ENCODE measurements around the gene EPS8L3. TPM values are rescaled to one million over a fixed set of nuclear protein-coding genes. Genes with fewer than 3 reads are reported as not detected.

EPS8L3 gene
- polyA plus RNA-seq, 1 of the 3 experiments (the other 2 are of a cell fraction) = not detected

- H3K4me2 ChIP-seq = no peak overlapping the region
- H3F3A ChIP-seq (replicated peaks; ENCODE audit: insufficient read depth) = no peaks in the 10 kb centered on the region
- H4K20me1 ChIP-seq (ENCODE audit: insufficient read depth) = no peaks in the 10 kb centered on the region
- H3K9ac ChIP-seq = no peak overlapping the region
- ChIA-PET CTCF (interaction anchor here (1.1 to 1.7 kb wide), 2 partner anchors 102 to 219 kb away, joined by 4 to 5 read pairs; no protein-coding TSS in a partner anchor), POLR2A (interaction anchor here (1.7 kb wide), 1 partner anchor 12 kb away, joined by 4 read pairs; no protein-coding TSS in a partner anchor)
- H3K4me3 ChIP-seq (ENCODE audit: low read depth in 2 of 2, low read length in 1 of 2) = no peak overlapping the region
- WGBS (ENCODE audit: low lambda C conversion rate) = 63% methylated on average over 9 of the region's 12 CpGs
- no peak for DNase-seq
- H2AFZ ChIP-seq (ENCODE audit: low read depth) = no peak overlapping the region
- H3K9me2 ChIP-seq = no peaks in the 10 kb centered on the region
- H3K9me3 ChIP-seq = no peaks in the 10 kb centered on the region
- H3K27ac ChIP-seq (ENCODE audit: low read depth in 2 of 2, low read length in 1 of 2) = no peak overlapping the region
- H3K79me2 ChIP-seq (ENCODE audit: insufficient read depth) = no peaks in the 10 kb centered on the region
- TF ChIP-seq MAX (IDR thresholded peaks at IDR 0.05; ENCODE audit: low read depth) = no peak
- no peak for TF ChIP-seq TCF12 (IDR thresholded peaks at IDR 0.05)
- TF ChIP-seq FOXJ3 (CRISPR knock-in tag; IDR thresholded peaks at IDR 0.05) = no peak
- TF ChIP-seq YY1 (IDR thresholded peaks at IDR 0.05; ENCODE audit: low read depth) = no peak
- TF ChIP-seq POLR2AphosphoS5 (IDR thresholded peaks at IDR 0.05; ENCODE audit: low read depth, low read length) = no peak
- no peak for TF ChIP-seq SMC3 (IDR thresholded peaks at IDR 0.05; ENCODE audit: low read depth, low read length)
- TF ChIP-seq MEF2A (IDR thresholded peaks at IDR 0.05; ENCODE audit: borderline replicate concordance, low read depth) = no peak
- no peak for TF ChIP-seq PBX3 (IDR thresholded peaks at IDR 0.05)
- TF ChIP-seq CHD2 (IDR thresholded peaks at IDR 0.05; ENCODE audit: low read length, partially characterized antibody) = no peak
- no peak for TF ChIP-seq FOXM1 (IDR thresholded peaks at IDR 0.05; ENCODE audit: low read depth)
- no peak for TF ChIP-seq IRF3 (IDR thresholded peaks at IDR 0.05; ENCODE audit: low read depth, low read length)
- H3K27me3 ChIP-seq (ENCODE audit: insufficient read depth) = peaks cover 10% of the 10 kb centered on the region; the same call in 1 of the 2 replicates
- no peaks in the 10 kb centered on the region for H3K36me3 ChIP-seq (replicated peaks in 1 of 2; ENCODE audit: control insufficient read depth in 1 of 2, insufficient read depth in 2 of 2, low read length in 1 of 2)
- no peaks in the 10 kb centered on the region for H3K4me1 ChIP-seq (ENCODE audit: control insufficient read depth in 1 of 2, insufficient read depth in 2 of 2, low read depth in 1 of 2, low read length in 1 of 2)
Measured at GRCh38 chr1:109751531-109752260, 12.0 kb downstream of the EPS8L3 start.

- H3K4me1 ChIP-seq (ENCODE audit: control insufficient read depth in 1 of 2, insufficient read depth in 2 of 2, low read depth in 1 of 2, low read length in 1 of 2) = no peaks in the 10 kb centered on the region
- H3F3A ChIP-seq (replicated peaks; ENCODE audit: insufficient read depth) = no peaks in the 10 kb centered on the region
- H3K9me3 ChIP-seq = no peaks in the 10 kb centered on the region
- no peak overlapping the region for H3K9ac ChIP-seq
- H2AFZ ChIP-seq (ENCODE audit: low read depth) = no peak overlapping the region
- peaks cover 10% of the 10 kb centered on the region; the same call in 1 of the 2 replicates for H3K27me3 ChIP-seq (ENCODE audit: insufficient read depth)
- POLR2A ChIA-PET = no interaction called here
- no peak for TF ChIP-seq EZH2phosphoT487 (IDR thresholded peaks at IDR 0.05; ENCODE audit: borderline replicate concordance, low read depth)
- no peak for TF ChIP-seq CTCF (IDR thresholded peaks at IDR 0.05)
- TF ChIP-seq TCF12 (IDR thresholded peaks at IDR 0.05) = no peak
- TF ChIP-seq IRF3 (IDR thresholded peaks at IDR 0.05; ENCODE audit: low read depth, low read length) = no peak
- TF ChIP-seq RCOR1 (IDR thresholded peaks at IDR 0.05; ENCODE audit: low read length) = no peak
- TF ChIP-seq FOXM1 (IDR thresholded peaks at IDR 0.05; ENCODE audit: low read depth) = no peak
- no peak for TF ChIP-seq MEF2A (IDR thresholded peaks at IDR 0.05; ENCODE audit: borderline replicate concordance, low read depth)
- no peak for TF ChIP-seq TAF1 (IDR thresholded peaks at IDR 0.05; ENCODE audit: borderline replicate concordance, low read depth, low read length)
- no peak for TF ChIP-seq GATA2 (CRISPR knock-in tag; IDR thresholded peaks at IDR 0.05)
- TF ChIP-seq GABPA (IDR thresholded peaks at IDR 0.05; ENCODE audit: low read depth) = no peak
- no peak for TF ChIP-seq FOSL2 (IDR thresholded peaks at IDR 0.05; ENCODE audit: borderline replicate concordance, low read depth)
- TF ChIP-seq YY1 (IDR thresholded peaks at IDR 0.05; ENCODE audit: low read depth) = no peak
- no peak for TF ChIP-seq POLR2AphosphoS5 (IDR thresholded peaks at IDR 0.05; ENCODE audit: low read depth, low read length)
- no peaks in the 10 kb centered on the region for H3K79me2 ChIP-seq (ENCODE audit: insufficient read depth)
- no peak overlapping the region for H3K27ac ChIP-seq (ENCODE audit: low read depth in 2 of 2, low read length in 1 of 2)
- WGBS (ENCODE audit: low lambda C conversion rate) = 47% methylated on average over 5 of the region's 6 CpGs
- no peak for DNase-seq
- H3K9me2 ChIP-seq = no peaks in the 10 kb centered on the region
- CTCF ChIA-PET = interaction anchor here (1.0 to 1.7 kb wide), 5 partner anchors 19 to 233 kb away, joined by 3 to 5 read pairs (median 4); no protein-coding TSS in a partner anchor
- H3K36me3 ChIP-seq (replicated peaks in 1 of 2; ENCODE audit: control insufficient read depth in 1 of 2, insufficient read depth in 2 of 2, low read length in 1 of 2) = no peaks in the 10 kb centered on the region
- H3K4me2 ChIP-seq = no peak overlapping the region
- H4K20me1 ChIP-seq (ENCODE audit: insufficient read depth) = no peaks in the 10 kb centered on the region
- H3K4me3 ChIP-seq (ENCODE audit: low read depth in 2 of 2, low read length in 1 of 2) = no peak overlapping the region
Measured at GRCh38 chr1:109750920-109751319, 12.8 kb downstream of the EPS8L3 start.
